Amniotic stem cell (primary cell): Measurements from ENCODE around the gene ZNF169.
A peak's percentile ranks its signal among the peaks of the same experiment; 100 is the strongest.
"Not testable (repeated sequence)": the region's sequence is repeated elsewhere in the genome, so short reads cannot be mapped to it uniquely, and the experiment has no call there.

Experiments
- DNase-seq: peaks from one replicate; lab custom pipeline; 2025; lab: John Stamatoyannopoulos, UW

ZNF169 gene

DNA sequence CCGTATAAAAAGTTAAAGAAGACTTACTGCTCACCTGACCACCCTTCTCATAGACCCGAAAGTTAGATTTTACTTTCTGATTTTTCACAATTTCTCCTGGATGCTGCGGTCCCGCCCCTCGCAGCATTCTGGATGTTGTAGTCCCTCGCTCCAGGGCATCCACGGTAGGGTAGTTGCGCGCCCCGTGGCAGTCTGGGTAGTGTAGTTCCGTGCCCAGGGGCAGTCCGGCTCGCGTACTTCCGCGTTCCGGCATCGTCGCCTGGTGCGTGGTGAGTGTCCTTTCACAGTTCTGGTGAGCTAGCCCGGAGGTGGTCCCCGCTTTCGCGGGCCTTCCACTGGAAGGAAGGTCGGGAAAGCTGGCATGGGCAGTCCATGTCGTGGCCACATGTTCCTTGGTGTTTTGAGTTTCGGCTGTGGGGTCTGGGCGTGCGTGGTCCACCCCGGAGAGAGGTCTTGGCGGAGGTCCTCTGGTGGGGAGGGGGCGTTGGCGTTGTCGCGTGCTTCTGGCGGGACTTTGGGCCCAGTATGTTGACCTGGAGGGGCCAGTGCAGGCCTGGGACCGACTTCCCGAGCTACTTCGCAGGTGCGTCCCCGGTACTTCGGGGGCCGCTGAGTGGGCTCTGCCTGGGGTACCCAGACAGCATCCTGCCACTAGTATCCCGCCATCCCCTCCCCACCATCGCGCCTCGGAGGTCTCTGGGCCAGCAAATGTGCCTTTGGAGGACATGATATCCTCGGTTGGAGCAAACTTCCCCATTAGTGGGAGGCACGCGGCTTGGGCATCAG, at the start of gene ZNF169:
Gene ZNF169, plus strand, starts transcription at position 222 of the 786 bp plus-strand sequence. CDS start 19,515 bp downstream, outside the sequence.
- DNase-seq = peak; percentile 87

DNA sequence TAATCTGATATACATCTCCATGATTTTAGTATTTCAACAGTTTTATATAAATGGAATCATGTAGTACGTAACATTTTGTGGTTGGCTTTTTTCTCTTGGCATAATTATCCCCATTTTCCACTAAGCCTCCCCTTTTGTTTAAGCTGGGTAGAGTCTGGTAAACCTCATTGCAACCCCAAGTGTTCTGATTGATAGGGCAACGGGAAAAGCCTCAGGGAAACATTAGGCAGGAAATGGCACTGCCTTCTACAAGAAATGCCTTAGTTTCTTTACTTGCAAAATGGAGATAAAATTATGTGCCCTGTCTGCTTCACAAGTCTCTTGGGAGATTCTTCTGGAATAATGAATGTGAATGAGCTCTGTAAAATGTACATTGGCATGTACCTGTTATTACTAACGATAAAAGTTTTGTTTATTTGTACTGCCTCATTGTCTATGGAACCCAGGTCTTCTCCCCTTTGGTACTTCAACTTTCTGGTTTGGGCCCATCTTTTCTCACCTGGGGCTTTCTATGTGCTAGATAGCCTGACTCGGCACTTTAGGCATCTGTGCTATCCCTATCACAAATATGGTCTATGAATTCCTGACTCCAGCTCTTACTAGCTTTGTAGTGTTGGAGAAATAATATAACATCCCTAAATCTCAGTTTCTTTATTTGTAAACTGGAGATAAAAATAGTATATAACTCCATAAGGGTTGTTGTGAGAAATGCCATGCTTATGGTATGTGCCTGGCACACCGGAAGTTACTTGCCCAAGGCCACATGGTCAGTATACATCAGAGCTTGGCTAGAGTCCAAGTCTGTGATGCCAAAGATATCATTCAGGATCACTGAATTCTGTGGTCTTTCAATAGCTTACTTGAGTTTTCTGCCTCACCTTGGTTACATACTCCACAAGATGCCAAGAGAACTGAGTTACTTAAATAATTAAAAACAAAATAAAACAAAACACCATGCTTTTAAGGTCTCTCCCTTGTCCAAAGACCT, 48.2 kb upstream of the ZNF169 start:
- no peak for DNase-seq

DNA sequence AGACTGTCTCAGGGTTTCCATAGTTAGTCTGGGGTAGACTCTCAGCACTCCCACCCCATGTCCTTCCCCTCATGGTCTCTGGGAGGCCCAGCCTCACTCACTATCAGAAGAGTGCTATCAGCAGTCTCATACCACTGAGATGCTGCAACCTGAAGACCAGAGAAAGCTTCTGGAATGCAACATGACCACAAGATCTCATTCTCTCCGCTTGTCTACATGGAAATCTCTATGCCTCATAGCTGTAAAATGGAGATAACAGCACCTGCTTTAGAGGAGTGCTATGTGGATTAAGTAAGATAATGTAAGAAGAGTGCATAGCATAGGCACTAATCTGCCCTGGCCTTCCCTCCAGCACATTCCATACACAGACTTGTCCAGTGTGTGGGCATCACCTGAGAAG, 47.0 kb upstream of the ZNF169 start:
- DNase-seq = no peak

DNA sequence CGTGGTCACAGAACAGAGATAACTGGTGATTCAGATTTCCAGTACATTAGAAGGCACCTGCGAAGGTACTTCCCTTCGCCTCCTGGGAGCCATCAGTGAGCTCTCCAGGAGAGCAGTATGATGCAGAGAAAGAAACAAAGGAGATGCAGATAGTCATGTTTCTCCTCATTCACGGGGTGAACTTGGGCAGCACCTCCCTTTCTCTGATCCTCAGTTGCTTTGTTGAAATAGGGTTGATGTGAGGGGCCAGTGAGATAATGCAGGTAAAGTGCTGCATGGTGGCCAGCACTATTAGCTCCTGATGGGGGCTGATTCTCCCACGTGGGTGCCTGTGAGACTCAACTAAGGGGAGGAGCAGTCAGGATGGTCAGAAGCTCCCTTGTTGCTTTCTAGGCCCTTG, 46.6 kb upstream of the ZNF169 start:
- DNase-seq = no peak

DNA sequence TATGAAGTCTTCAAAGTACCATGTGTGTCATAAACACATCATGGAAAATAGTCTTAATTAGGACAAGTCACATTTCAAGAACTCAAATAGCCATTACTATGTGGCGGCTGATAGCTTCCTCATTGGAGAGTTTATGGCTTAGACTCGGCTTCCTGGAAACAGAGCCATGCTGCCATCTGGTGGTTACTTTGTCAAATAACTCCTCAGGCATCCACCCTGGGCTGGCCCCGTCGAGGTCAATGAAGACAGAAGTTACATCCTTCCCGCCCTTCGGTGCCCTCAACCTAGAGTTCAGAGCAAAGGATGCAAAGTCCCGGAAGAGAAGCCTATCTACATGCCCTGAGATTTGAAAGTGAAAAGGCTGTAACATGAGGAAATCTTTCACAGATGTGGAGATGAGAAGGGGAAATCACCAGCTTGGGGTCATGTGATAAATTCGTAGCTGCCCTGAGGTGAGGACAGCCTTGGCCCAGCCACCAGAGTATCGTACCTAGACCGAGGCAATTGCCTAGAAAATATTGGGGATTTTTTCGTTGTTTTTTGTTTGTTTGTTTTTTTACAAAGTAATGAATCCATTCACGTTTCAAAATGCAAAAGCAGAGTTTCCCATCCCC, 45.5 kb upstream of the ZNF169 start:
- DNase-seq = peak; percentile 51

DNA sequence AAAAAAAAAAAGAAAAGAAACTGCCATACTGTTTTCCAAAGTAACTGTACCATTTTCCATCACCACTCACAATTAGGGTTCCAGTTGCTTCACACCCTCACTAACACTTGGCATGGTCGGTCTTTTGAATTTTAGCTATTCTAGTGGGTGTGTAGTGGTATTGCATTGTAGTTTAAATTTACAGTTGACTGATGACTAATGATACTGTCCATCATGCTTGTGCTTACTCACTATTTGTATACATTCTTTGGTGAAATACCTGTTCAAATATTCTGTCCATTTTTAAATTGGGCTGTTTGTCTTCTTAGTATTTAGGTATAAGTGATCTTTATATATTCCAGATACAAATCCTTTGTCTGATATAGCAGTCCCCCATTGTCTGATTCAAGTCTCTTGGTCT, 36.2 kb upstream of the ZNF169 start:
- DNase-seq = no peak

DNA sequence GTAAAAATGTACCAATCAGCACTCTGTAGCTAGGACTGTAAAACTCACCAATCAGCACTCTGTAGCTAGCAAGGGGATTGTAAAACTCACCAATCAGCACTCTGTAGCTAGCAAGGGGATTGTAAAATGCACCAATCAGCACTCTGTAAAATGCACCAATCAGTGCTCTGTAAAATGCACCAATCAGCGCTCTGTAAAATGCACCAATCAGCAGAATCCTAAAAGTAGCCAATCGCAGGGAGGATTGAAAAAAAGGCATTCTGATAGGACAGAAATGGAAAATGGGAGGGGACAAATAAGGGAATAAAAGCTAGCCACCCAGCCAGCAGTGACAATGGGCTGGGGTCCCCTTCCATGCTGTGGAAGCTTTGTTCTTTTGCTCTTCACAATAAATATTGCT, 33.7 kb upstream of the ZNF169 start:
- not testable (repeated sequence) for DNase-seq

DNA sequence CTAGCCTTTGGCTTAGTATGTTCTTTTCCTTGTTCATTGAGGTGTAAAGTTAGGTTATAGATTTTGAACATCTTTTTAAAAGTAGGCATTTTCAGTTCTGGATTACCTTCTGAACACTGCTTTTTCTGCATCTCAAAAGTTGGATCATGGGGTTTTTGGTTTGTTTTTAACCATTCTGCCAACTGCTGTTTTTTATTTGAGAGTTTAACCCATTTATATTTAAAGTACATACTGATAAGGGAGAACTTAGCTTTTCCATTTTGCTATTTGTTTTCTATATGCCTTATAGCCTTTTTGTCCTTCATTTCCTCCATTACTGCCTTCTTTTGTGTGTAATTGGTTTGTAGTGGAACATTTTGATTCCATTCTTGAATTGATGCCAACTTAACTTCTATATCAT, 30.5 kb upstream of the ZNF169 start:
- no peak for DNase-seq

DNA sequence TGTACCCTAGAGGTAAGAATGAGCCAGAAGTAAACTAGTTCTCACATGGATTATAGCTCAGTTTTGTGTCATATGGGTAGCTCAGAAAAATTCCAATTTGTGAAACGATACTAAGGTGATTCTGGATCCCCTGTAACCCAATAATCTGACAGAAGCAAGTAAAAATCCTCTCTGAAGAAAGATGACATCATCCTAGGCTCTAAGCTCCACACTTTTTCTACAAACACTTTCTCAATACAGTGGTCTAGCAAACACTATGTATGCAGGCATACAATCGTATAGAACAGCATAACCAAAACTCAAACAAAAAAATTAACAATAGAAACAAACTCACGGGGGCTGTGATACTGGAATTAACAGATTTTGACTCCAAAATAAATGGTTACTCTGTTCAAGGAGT, 26.7 kb upstream of the ZNF169 start:
- no peak for DNase-seq

DNA sequence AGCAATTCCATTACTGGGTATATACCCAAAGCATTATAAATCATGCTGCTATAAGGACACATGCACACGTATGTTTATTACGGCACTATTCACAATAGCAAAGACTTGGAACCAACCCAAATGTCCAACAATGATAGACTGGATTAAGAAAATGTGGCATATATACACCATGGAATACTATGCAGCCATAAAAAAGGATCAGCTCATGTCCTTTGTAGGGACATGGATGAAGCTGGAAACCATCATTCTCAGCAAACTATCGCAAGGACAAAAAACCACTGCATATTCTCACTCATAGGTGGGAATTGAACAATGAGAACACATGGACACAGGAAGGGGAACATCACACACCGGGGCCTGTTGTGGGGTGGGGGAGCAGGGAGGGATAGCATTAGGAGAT, 18.0 kb upstream of the ZNF169 start:
- DNase-seq = not testable (repeated sequence)

DNA sequence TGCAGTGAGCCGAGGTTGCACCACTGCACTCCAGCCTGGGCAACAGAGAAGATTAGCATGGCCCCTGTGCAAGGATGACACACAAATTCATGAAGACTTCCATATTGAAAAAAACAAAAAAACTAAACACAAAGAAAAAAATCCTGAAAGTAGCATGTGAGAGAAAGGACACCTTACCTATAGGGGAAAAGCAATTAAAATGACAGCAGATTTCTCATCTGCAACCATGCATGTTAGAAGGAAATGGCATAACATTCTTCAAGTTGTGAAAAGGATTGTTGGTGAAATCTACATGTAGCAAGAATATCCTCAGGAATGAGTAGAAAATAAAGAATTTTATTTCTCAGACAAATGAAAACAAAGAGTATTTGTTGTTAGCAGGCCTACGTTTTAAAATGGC, 13.4 kb upstream of the ZNF169 start:
- DNase-seq = no peak

DNA sequence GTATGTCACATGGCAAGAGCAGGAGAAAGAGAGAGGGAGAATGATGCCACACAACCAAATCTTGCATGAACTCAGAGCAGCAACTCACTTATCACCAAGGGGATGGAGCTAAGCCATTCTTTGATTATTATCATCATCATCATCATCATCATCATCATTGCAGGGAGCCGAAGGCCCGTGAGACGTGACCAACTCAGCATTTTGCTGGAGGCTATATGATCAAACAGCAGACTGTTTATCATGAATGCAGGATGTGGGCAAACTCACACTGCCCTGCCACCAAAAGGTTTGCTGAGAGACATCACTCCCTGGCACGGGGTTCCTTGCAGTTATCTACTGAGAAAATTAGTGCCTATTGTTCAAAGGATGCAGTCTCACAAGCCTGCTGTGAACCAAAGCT, 8.6 kb upstream of the ZNF169 start:
- no peak for DNase-seq

DNA sequence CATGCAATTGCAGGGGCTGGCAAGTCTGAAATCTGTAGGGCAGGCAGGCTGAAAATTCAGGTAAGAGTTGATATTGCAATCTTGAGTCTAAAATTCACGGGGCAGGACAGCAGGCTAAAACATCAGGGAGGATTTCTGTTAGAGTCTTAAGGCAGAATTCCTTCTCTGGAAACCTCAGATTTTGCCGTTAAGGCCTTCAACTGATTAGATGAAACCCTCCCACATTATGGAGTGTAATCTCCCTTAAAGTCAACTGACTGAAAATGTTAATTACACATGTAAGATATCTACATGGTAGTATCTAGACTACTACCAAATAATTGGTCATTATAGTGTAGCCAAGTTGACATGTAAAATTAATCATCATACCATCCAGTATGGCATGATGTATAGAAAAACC, 3.1 kb upstream of the ZNF169 start:
- no peak for DNase-seq

DNA sequence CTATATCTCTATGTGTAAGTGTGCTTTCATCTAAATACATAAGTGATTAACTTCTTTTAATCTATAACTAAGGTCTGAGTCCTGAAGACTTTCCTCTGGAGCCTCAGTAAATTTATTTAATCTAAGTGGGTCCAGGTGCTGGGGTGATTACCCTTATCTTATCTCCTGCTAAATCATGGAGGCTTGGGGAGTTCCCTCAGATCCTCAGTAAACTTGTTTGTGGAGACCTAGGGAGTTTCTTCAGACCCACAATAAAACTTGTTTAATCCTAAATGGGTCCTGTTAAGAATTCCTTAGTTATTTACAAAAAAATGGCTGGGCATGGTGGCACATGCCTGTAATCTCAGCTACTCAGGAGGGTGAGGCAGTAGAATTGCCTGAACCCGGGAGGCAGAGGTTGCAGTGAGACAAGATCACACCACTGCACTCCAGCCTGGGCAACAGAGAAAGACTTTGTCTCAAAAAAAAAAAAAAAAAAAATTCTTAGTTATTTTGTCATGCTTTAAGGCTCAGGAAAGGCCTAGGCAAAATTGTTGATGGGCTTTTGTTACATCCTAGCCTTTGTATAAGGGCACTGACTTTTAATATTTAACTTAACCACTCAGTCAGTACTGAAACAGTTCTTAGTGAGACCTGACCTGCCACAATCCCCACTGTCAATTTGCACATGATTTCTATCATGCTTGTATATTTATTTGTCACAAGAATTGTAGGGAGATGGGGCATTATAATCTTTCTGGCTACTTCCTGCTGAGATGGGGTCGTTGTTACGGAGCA, 6.7 kb downstream of the ZNF169 start:
- not testable (repeated sequence) for DNase-seq

DNA sequence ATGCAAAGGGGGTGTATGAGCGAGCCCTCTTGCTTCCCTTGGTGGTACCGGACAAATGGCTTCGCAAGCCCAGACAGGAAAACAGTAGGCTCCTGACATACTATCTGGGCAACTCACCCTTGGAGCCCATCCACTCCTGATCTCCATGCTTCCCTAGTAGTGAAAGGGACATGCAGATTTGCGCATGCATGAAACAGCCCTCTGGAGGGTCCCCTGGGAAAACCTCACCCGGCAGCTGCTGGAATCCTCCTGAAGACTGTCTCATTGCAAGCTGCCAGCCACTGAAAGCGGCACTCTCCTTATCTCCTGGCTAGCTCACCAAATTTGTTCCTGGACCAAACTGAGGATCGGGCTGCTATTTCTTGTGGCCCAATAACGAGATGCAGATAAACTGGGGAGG, 10.2 kb downstream of the ZNF169 start:
- no peak for DNase-seq

DNA sequence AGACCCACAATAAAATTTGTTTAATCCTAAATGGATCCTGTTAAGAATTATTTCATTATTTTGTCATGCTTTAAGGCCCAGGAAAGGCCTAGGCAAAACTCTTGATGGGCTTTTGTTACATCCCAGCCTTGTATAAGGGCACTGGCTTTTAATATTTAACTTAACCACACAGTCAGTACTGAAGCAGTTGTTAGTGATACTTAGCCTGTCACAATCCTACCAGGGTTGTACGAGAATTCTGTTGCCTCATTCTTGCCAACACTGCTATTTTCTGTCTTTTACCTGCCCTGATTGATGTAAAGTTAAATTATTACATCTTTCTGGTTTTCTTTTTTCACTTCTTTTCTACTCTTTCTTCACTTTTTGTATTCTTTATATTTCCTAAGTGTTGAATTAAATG, 10.9 kb downstream of the ZNF169 start:
- DNase-seq = no peak

DNA sequence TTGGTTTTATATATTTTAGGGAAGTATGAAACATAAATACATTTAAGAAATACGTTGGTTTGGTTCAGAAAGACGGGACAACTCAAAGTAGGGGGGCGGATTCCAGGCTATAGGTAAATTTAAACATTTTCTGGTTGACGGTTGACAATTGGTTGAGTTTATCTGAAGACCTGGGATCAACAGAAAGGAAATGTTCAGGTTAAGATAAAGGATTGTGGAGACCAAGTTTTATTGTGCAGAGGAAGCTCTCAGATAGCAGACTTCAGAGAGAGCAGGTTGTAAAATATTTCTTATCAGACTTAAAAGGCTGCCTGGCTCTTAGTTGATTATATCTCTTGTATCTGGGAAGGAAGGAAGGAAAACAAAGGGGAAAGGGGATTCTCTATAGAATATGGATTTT, 17.9 kb downstream of the ZNF169 start:
- DNase-seq = not testable (repeated sequence)

DNA sequence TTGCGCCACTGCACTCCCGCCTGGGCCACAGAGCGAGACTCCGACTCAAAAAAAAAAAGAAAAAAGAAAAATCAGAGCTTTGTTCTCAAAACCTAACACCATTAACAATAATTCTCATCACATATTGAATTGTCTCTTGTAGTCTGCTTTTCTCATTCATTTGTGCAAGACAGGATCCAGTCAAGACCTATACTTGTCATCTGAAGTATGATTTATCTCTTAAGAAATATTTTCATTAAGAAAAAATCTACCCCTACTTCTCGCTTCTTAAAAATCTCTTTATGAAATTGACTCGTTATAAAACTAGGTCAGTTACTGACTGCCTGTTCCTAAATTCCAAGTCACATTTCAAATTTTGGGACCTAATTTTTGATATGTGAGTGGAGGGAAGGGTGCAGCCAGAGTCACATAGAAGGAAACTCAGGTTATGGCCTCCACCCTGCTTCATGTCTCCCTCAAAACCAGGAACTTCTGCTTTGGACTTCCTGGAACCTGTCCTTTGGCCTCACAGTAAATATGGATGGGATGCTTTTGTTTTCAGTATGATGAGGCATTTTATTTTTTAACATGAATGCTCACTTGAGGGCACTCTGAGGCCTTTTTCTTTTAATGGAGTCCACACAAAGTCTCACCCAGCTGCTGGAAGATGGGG, 18.9 kb downstream of the ZNF169 start:
- no peak for DNase-seq

DNA sequence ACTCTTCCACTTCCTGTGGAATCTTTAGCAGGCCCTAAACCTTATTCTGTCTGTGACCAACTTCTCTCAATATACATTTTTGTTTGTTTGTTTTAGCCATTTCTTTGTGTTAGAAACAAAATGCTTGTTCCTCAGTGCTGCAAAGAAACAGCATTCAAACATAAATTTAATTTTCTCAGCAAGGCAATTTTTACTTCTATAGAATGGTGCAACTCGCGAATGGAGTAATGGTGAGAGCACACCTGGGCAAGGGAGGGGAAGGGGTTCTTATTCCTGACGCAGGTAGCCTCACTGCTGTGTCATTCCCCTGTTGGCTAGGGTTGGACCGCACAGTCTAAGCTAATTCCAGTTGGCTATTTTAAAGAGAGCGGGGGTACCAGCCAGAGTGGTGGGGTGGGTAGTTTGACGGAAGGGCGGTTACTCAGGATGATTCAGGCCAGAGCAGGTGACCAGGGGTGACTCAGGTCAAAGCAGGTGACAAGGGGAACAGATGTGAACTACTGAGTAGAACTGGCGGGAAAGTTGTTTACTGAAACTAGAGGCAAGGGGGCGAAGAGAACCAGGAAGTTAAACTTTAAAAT, 21.4 kb downstream of the ZNF169 start:
- no peak for DNase-seq

DNA sequence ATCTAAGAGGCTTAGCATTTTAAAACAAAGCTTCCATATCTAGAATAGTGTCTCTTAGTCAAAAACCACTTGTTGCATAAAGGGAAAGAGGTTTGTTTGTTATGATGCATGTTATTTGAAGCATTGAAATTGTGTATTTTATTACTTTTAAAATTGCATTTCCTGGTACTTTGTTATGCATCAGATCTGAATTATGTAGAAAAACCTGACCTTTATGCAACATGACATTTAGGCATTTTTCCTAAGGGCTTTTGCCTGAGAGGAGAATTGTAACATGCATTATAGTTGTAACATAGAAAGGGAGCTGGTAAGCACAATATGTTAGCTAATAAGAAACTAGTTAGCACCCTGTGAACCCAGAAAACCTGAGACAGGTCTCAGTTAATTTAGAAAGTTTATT, 22.0 kb downstream of the ZNF169 start:
- no peak for DNase-seq

DNA sequence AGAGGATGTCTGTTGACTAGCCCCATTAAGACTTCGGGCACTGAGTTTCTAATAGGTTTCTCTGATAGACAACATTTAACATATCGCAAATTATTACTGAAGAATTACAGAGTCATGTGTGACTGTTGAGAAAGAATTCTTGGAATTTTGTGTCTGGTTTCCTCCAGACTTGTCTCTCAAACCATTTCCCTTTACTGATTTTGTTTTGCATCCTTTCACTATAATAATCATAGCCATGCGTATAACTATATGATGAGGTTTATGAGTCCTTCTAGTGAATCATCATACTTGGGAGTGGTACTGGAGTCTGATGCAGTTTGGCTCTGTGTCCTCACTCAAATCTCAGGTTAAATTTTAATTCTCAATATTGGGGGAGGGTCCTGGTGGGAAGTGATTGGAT, 27.0 kb downstream of the ZNF169 start:
- no peak for DNase-seq
